GM12864 (cell line): ENCODE data around the gene DVL2.

Source experiments
- DNase-seq: peaks from one replicate; pipeline ENCODE4 v3.0.0-alpha.2; 2011; ENCODE audit warnings: low read depth
- H3K4me3 ChIP-seq: 2 replicates; pipeline ENCODE4 v1.5.1; 2011; ENCODE audit warnings: mild to moderate bottlenecking, low read depth, low read length, control low read depth
- TF ChIP-seq, protein P1 (sequence below): IDR thresholded peaks from 2 replicates; pipeline ENCODE4 v1.5.1; 2011; ENCODE audit warnings: low read depth, mild to moderate bottlenecking, moderate library complexity, low read length, control low read depth, inconsistent platforms; ENCODE audit errors: missing control alignments

Gene DVL2

DNA sequence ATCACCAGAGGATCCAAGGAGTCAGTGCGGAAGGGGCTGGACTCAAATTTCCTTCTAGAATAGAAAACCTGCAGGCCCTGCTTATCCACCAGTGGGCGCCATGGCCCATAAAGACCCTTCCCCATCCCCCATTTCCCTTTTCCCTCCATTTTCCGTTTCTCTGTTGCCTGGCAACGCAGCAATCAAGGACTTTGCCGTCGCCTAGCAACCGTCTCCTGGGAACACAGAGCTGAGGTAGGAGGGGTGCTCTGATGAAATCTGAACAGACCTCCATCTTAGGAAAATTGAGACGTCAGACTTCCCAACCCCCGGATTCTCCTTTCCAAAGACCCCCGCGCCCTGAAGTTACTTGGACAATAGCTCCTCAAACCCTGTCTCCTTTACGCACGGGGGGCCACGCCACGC is 20.4 kb downstream of the DVL2 start:
- peak overlapping the region; percentile 42 for H3K4me3 ChIP-seq
- TF ChIP-seq, protein P1, sequence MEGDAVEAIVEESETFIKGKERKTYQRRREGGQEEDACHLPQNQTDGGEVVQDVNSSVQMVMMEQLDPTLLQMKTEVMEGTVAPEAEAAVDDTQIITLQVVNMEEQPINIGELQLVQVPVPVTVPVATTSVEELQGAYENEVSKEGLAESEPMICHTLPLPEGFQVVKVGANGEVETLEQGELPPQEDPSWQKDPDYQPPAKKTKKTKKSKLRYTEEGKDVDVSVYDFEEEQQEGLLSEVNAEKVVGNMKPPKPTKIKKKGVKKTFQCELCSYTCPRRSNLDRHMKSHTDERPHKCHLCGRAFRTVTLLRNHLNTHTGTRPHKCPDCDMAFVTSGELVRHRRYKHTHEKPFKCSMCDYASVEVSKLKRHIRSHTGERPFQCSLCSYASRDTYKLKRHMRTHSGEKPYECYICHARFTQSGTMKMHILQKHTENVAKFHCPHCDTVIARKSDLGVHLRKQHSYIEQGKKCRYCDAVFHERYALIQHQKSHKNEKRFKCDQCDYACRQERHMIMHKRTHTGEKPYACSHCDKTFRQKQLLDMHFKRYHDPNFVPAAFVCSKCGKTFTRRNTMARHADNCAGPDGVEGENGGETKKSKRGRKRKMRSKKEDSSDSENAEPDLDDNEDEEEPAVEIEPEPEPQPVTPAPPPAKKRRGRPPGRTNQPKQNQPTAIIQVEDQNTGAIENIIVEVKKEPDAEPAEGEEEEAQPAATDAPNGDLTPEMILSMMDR: peak; percentile 60
- DNase-seq: no peak

DNA sequence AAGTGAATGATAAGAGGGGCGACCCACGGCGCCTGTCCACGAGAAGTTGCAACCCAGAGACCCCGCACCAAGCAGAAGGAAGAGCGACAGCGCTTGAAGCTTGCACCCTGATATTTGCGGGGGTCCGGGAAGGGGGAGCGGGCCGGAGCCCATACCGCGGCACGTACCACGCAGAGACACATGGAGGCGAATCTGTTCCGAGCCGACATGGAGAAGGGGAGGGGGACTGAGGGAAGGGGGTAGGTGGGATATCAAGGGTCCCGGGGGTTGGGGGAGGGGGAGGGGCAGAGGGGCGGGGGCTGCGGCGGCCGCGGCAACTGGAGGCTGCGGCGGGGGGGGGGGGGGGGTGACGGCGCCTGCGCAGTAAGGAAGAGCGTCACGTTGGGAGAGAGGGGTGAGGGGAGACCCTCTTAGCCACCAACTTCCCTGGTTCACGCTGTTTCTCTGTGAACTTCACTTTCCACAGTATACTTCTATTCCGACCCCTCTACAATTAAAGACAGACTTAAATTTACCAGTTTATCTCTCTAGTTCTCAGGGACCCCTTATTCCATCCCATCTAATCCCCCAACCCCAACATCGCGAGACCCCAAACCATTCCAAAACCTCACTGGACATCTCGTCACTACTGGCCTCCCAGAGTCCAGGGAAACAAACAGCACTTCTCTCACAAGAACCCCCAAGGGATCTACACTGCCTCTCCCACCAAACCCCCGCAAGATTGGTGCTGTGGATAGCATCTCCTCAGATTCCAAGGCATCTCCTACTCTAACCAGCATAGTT is 22.6 kb downstream of the DVL2 start:
- no peak for DNase-seq
- TF ChIP-seq, protein P1: no peak
- no peak overlapping the region for H3K4me3 ChIP-seq

- TF ChIP-seq, protein P1: no peak
- no peak for DNase-seq
- no peak overlapping the region for H3K4me3 ChIP-seq
These were observed 25.4 kb downstream of the DVL2 start for GRCh38 chr17:7208754-7209460.

GRCh38 chr17:7208027-7208571 is 26.2 kb downstream of the DVL2 start:
- H3K4me3 ChIP-seq: no peak overlapping the region
- DNase-seq: no peak
- TF ChIP-seq, protein P1: no peak

GRCh38 chr17:7207120-7208001 is 27.0 kb downstream of the DVL2 start:
- no peak for DNase-seq
- TF ChIP-seq, protein P1: no peak
- no peak overlapping the region for H3K4me3 ChIP-seq

- TF ChIP-seq, protein P1: no peak
- no peak for DNase-seq
- peak overlapping the region; percentile 47; the same call in 1 of the 2 replicates for H3K4me3 ChIP-seq
These were observed 28.8 kb downstream of the DVL2 start for GRCh38 chr17:7205561-7205960.
